ENCODE measurements around the gene B4GALT6. TPM values are rescaled to one million over a fixed set of nuclear protein-coding genes. Genes with fewer than 3 reads are reported as not detected.

Gene B4GALT6
- total RNA-seq, 1 experiment from 2014 or later, result 0.97 TPM

DNA sequence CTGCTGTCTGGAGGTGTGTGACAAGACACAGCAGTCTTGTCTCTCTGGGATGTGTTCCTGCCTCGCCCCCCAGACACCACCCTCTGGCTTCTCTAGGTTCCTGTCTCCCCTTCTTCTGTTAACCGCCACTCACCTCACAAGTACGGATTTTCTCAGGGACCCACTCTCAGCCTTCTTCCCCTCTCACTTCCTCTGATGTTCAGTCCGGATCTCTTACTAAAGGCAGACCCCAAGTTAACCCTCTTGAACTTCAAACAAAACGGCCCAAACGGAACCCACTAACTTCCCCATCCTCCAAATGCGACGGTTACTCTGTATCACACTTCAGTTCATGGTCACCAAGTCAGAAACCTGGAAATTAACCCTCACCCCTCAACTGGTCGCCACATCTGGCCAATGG is 32.0 kb downstream of the B4GALT6 start:
- DNase-seq, result no peak
- H3K79me2 ChIP-seq (ENCODE audit: low read length), result no peaks in the 10 kb centered on the region
- H4K20me1 ChIP-seq (ENCODE audit: insufficient read depth, low read depth, low read length), result no peaks in the 10 kb centered on the region
- no peak overlapping the region for H3K27ac ChIP-seq (ENCODE audit: low read length)
- peaks cover 20% of the 10 kb centered on the region for H3K4me1 ChIP-seq (ENCODE audit: low read length)
- no peak overlapping the region for H3K9ac ChIP-seq (ENCODE audit: low read length)
- no peaks in the 10 kb centered on the region for H3K9me2 ChIP-seq (replicated peaks; ENCODE audit: insufficient read depth, low read length)
- no peaks in the 10 kb centered on the region for H3K36me3 ChIP-seq (ENCODE audit: insufficient read depth, low read length)
- no peaks in the 10 kb centered on the region; the same call in 1 of the 2 replicates for H3K27me3 ChIP-seq (ENCODE audit: low read length)
- H3K4me3 ChIP-seq (ENCODE audit: low read length), result no peak overlapping the region
- no peak overlapping the region for H3K4me2 ChIP-seq (ENCODE audit: low read depth, low read length, poor library complexity, severe bottlenecking)
- H2AFZ ChIP-seq (ENCODE audit: low read length), result no peak overlapping the region
- H3K9me3 ChIP-seq (ENCODE audit: low read length), result no peaks in the 10 kb centered on the region

DNA sequence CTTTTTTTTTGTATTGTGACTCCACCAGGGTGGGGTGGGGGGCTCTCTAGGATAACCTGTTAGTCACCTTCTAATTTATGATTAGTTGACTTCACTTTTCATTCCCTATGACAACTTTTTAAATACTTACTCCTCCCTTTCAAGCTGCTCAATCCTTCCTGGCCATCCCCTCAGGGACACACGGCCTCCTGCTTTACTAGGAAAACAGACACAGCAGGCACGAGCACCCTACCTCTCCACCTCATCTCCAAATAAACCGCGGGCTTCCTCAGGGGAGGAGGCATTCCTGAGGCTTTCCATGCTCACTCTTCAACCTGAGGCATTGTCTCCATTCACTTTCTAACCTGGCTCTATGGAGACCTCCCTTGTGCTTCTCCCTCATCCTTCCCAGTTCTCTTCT is 33.0 kb downstream of the B4GALT6 start:
- DNase-seq, result no peak
- no peaks in the 10 kb centered on the region for H3K36me3 ChIP-seq (ENCODE audit: insufficient read depth, low read length)
- no peak overlapping the region for H2AFZ ChIP-seq (ENCODE audit: low read length)
- H3K4me1 ChIP-seq (ENCODE audit: low read length), result peaks cover 15% of the 10 kb centered on the region
- no peak overlapping the region for H3K4me2 ChIP-seq (ENCODE audit: low read depth, low read length, poor library complexity, severe bottlenecking)
- no peaks in the 10 kb centered on the region for H3K9me3 ChIP-seq (ENCODE audit: low read length)
- no peaks in the 10 kb centered on the region; the same call in 1 of the 2 replicates for H3K27me3 ChIP-seq (ENCODE audit: low read length)
- no peak overlapping the region for H3K27ac ChIP-seq (ENCODE audit: low read length)
- H3K9me2 ChIP-seq (replicated peaks; ENCODE audit: insufficient read depth, low read length), result no peaks in the 10 kb centered on the region
- no peaks in the 10 kb centered on the region for H3K79me2 ChIP-seq (ENCODE audit: low read length)
- H3K9ac ChIP-seq (ENCODE audit: low read length), result no peak overlapping the region
- no peaks in the 10 kb centered on the region for H4K20me1 ChIP-seq (ENCODE audit: insufficient read depth, low read depth, low read length)
- H3K4me3 ChIP-seq (ENCODE audit: low read length), result no peak overlapping the region

- H3K4me1 ChIP-seq (ENCODE audit: low read length), result peaks cover 13% of the 10 kb centered on the region
- H2AFZ ChIP-seq (ENCODE audit: low read length), result no peak overlapping the region
- H3K4me2 ChIP-seq (ENCODE audit: low read depth, low read length, poor library complexity, severe bottlenecking), result no peak overlapping the region
- no peaks in the 10 kb centered on the region for H3K79me2 ChIP-seq (ENCODE audit: low read length)
- H3K9ac ChIP-seq (ENCODE audit: low read length), result no peak overlapping the region
- H3K9me2 ChIP-seq (replicated peaks; ENCODE audit: insufficient read depth, low read length), result no peaks in the 10 kb centered on the region
- DNase-seq, result no peak
- no peaks in the 10 kb centered on the region for H3K9me3 ChIP-seq (ENCODE audit: low read length)
- H3K27me3 ChIP-seq (ENCODE audit: low read length), result no peaks in the 10 kb centered on the region; the same call in 1 of the 2 replicates
- no peaks in the 10 kb centered on the region for H4K20me1 ChIP-seq (ENCODE audit: insufficient read depth, low read depth, low read length)
- no peak overlapping the region for H3K4me3 ChIP-seq (ENCODE audit: low read length)
- H3K27ac ChIP-seq (ENCODE audit: low read length), result no peak overlapping the region
- no peaks in the 10 kb centered on the region for H3K36me3 ChIP-seq (ENCODE audit: insufficient read depth, low read length)
Observed at GRCh38 chr18:31649978-31650719, 34.2 kb downstream of the B4GALT6 start.

GRCh38 chr18:31649449-31649848 is 34.9 kb downstream of the B4GALT6 start:
- Histone ChIP-seq H3K36me3 (ENCODE audit: insufficient read depth, low read length) (no peaks in the 10 kb centered on the region), H3K4me3 (ENCODE audit: low read length) (no peak overlapping the region), H2AFZ (ENCODE audit: low read length) (no peak overlapping the region), H4K20me1 (ENCODE audit: insufficient read depth, low read depth, low read length) (no peaks in the 10 kb centered on the region), H3K4me1 (ENCODE audit: low read length) (peaks cover 13% of the 10 kb centered on the region), H3K9ac (ENCODE audit: low read length) (no peak overlapping the region), H3K4me2 (ENCODE audit: low read depth, low read length, poor library complexity, severe bottlenecking) (no peak overlapping the region), H3K27ac (ENCODE audit: low read length) (no peak overlapping the region), H3K9me3 (ENCODE audit: low read length) (no peaks in the 10 kb centered on the region), H3K27me3 (ENCODE audit: low read length) (no peaks in the 10 kb centered on the region; the same call in 1 of the 2 replicates), H3K79me2 (ENCODE audit: low read length) (no peaks in the 10 kb centered on the region), H3K9me2 (replicated peaks; ENCODE audit: insufficient read depth, low read length) (no peaks in the 10 kb centered on the region)
- DNase-seq, result no peak

DNA sequence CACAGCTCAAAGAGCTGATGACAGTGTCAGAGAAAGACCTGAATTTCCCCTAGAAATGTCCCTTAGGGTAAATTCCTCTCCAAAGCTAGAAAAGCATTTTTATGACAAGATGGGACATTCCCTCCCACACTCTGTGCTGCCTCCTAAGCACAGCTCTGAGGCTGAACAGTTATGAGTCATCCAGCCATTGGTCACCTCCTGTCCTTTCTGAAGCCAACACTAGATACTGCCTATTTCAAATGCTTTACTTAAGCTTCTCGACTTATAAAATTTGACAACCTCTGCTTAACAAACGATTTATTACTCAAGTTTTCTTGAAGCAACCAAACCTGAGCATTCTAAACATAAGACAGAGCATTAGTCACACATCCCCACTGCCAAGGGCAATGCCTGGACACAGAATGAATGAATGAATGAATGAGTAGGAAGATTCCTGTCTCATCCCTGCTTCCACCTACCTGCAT is 35.4 kb downstream of the B4GALT6 start:
- Histone ChIP-seq H3K4me3 (ENCODE audit: low read length) (no peak overlapping the region), H3K27me3 (ENCODE audit: low read length) (no peaks in the 10 kb centered on the region; the same call in 1 of the 2 replicates), H3K9ac (ENCODE audit: low read length) (no peak overlapping the region), H3K27ac (ENCODE audit: low read length) (no peak overlapping the region), H3K4me2 (ENCODE audit: low read depth, low read length, poor library complexity, severe bottlenecking) (no peak overlapping the region), H3K9me2 (replicated peaks; ENCODE audit: insufficient read depth, low read length) (no peaks in the 10 kb centered on the region), H3K36me3 (ENCODE audit: insufficient read depth, low read length) (no peaks in the 10 kb centered on the region), H4K20me1 (ENCODE audit: insufficient read depth, low read depth, low read length) (no peaks in the 10 kb centered on the region), H3K4me1 (ENCODE audit: low read length) (peaks cover 9% of the 10 kb centered on the region), H3K9me3 (ENCODE audit: low read length) (no peaks in the 10 kb centered on the region), H2AFZ (ENCODE audit: low read length) (no peak overlapping the region), H3K79me2 (ENCODE audit: low read length) (no peaks in the 10 kb centered on the region)
- DNase-seq, result no peak

- no peaks in the 10 kb centered on the region for H3K9me2 ChIP-seq (replicated peaks; ENCODE audit: insufficient read depth, low read length)
- DNase-seq, result no peak
- H3K27me3 ChIP-seq (ENCODE audit: low read length), result no peaks in the 10 kb centered on the region
- no peaks in the 10 kb centered on the region for H4K20me1 ChIP-seq (ENCODE audit: insufficient read depth, low read depth, low read length)
- H3K9me3 ChIP-seq (ENCODE audit: low read length), result no peaks in the 10 kb centered on the region
- peaks cover 3% of the 10 kb centered on the region; the same call in 1 of the 2 replicates for H3K4me1 ChIP-seq (ENCODE audit: low read length)
- H3K27ac ChIP-seq (ENCODE audit: low read length), result no peak overlapping the region
- no peaks in the 10 kb centered on the region for H3K79me2 ChIP-seq (ENCODE audit: low read length)
- no peak overlapping the region for H3K4me2 ChIP-seq (ENCODE audit: low read depth, low read length, poor library complexity, severe bottlenecking)
- no peaks in the 10 kb centered on the region for H3K36me3 ChIP-seq (ENCODE audit: insufficient read depth, low read length)
- H2AFZ ChIP-seq (ENCODE audit: low read length), result no peak overlapping the region
- no peak overlapping the region for H3K4me3 ChIP-seq (ENCODE audit: low read length)
- no peak overlapping the region for H3K9ac ChIP-seq (ENCODE audit: low read length)
Observed at GRCh38 chr18:31648458-31648857, 35.9 kb downstream of the B4GALT6 start.

GRCh38 chr18:31647127-31647753 is 37.1 kb downstream of the B4GALT6 start:
- Histone ChIP-seq H2AFZ (ENCODE audit: low read length) (no peak overlapping the region), H3K79me2 (ENCODE audit: low read length) (no peaks in the 10 kb centered on the region), H3K4me3 (ENCODE audit: low read length) (no peak overlapping the region), H3K9me3 (ENCODE audit: low read length) (no peaks in the 10 kb centered on the region), H3K36me3 (ENCODE audit: insufficient read depth, low read length) (no peaks in the 10 kb centered on the region), H3K27ac (ENCODE audit: low read length) (no peak overlapping the region), H3K9ac (ENCODE audit: low read length) (no peak overlapping the region), H3K4me2 (ENCODE audit: low read depth, low read length, poor library complexity, severe bottlenecking) (no peak overlapping the region), H3K27me3 (ENCODE audit: low read length) (no peaks in the 10 kb centered on the region), H3K9me2 (replicated peaks; ENCODE audit: insufficient read depth, low read length) (no peaks in the 10 kb centered on the region), H3K4me1 (ENCODE audit: low read length) (0 out of 2 replicates have a peak, but pooled peaks cover 3% of the 10 kb centered on the region), H4K20me1 (ENCODE audit: insufficient read depth, low read depth, low read length) (no peaks in the 10 kb centered on the region)
- DNase-seq, result no peak

- no peak for DNase-seq
- H3K9me3 ChIP-seq (ENCODE audit: low read length), result no peaks in the 10 kb centered on the region
- H3K9ac ChIP-seq (ENCODE audit: low read length), result no peak overlapping the region
- no peaks in the 10 kb centered on the region for H3K27me3 ChIP-seq (ENCODE audit: low read length)
- no peaks in the 10 kb centered on the region for H3K36me3 ChIP-seq (ENCODE audit: insufficient read depth, low read length)
- no peak overlapping the region for H2AFZ ChIP-seq (ENCODE audit: low read length)
- H3K79me2 ChIP-seq (ENCODE audit: low read length), result no peaks in the 10 kb centered on the region
- 0 out of 2 replicates have a peak, but pooled peaks cover 3% of the 10 kb centered on the region for H3K4me1 ChIP-seq (ENCODE audit: low read length)
- no peaks in the 10 kb centered on the region for H3K9me2 ChIP-seq (replicated peaks; ENCODE audit: insufficient read depth, low read length)
- H3K4me2 ChIP-seq (ENCODE audit: low read depth, low read length, poor library complexity, severe bottlenecking), result no peak overlapping the region
- H4K20me1 ChIP-seq (ENCODE audit: insufficient read depth, low read depth, low read length), result no peaks in the 10 kb centered on the region
- H3K4me3 ChIP-seq (ENCODE audit: low read length), result no peak overlapping the region
- H3K27ac ChIP-seq (ENCODE audit: low read length), result no peak overlapping the region
Observed at GRCh38 chr18:31646332-31647126, 37.9 kb downstream of the B4GALT6 start.
